Panc1 (cell line): ENCODE data around the gene UBASH3B. TPM values are rescaled to one million over a fixed set of nuclear protein-coding genes. Genes with fewer than 3 reads are reported as not detected.

Source experiments
- ATAC-seq: fragments of 200-7000 bp; cut with Tn5 transposase; 2 replicates; pipeline ENCODE4 v1.9.1; 2020; ENCODE audit warnings: mild to moderate bottlenecking, moderate library complexity
- BruUV-seq: library from RNA; stranded (reverse); fragments of 400-500 nt; replicated peaks from 2 replicates; lab custom pipeline; 2021; lab: Mats Ljungman, UMichigan
- CTCF ChIA-PET: fragments of 300-600 bp; sonication (Branson Sonifier 250); formaldehyde crosslinking; loops from one replicate; lab custom pipeline; 2022; ENCODE audit warnings: antibody characterized with exemption; lab: Charles Lee
- POLR2A ChIA-PET: fragments of 300-600 bp; sonication (Branson Sonifier 250); formaldehyde crosslinking; loops from one replicate; lab custom pipeline; 2022; ENCODE audit warnings: antibody characterized with exemption; lab: Charles Lee
- DNase-seq: peaks from one replicate; pipeline ENCODE4 v3.0.0-alpha.2; 2010; ENCODE audit warnings: low read depth, low spot score
- H3K27ac ChIP-seq: 2 replicates; pipeline ENCODE4 v1.5.1; 2011; ENCODE audit warnings: mild to moderate bottlenecking, low read length, inconsistent platforms
- H3K27me3 ChIP-seq: fragments of 200-500 bp; sonication (Bioruptor generic); 2 replicates; pipeline ENCODE4 v1.6.0; 2014; ENCODE audit warnings: low read length, inconsistent platforms; ENCODE audit not compliant: control insufficient read depth, insufficient read depth
- H3K36me3 ChIP-seq: fragments of 200-500 bp; sonication (Bioruptor generic); 2 replicates; pipeline ENCODE4 v1.5.1; 2014; ENCODE audit warnings: inconsistent platforms, mild to moderate bottlenecking, low read length, moderate library complexity; ENCODE audit not compliant: control insufficient read depth, insufficient read depth
- H3K4me1 ChIP-seq: 2 replicates; pipeline ENCODE4 v1.5.1; 2011; ENCODE audit warnings: inconsistent platforms, mild to moderate bottlenecking, low read length, moderate library complexity; ENCODE audit not compliant: control insufficient read depth, insufficient read depth
- H3K4me3 ChIP-seq, 2 experiments: 2 replicates each; pipeline ENCODE4 v1.5.1; 2011 to 2012; ENCODE audit warnings: low read depth in 2 of 2, low read length in 2 of 2, mild to moderate bottlenecking in 2 of 2, inconsistent platforms in 1 of 2, moderate library complexity in 1 of 2
- H3K9me3 ChIP-seq: fragments of 200-500 bp; sonication (Bioruptor generic); 2 replicates; pipeline ENCODE4 v1.5.1; 2014; ENCODE audit warnings: low read depth, mild to moderate bottlenecking, inconsistent platforms, low read length, moderate library complexity; ENCODE audit not compliant: control insufficient read depth, insufficient read depth
- POLR2AphosphoS5 ChIP-seq: IDR thresholded peaks from 2 replicates; pipeline ENCODE4 v1.6.1; 2012; ENCODE audit warnings: mild to moderate bottlenecking, low read depth, low read length, moderate library complexity
- REST ChIP-seq, 2 experiments: IDR thresholded peaks; 2 replicates each; pipeline ENCODE4 v1.6.1; 2011 to 2012; ENCODE audit warnings: low read depth in 2 of 2, control low read depth in 1 of 2, low read length in 1 of 2, mild to moderate bottlenecking in 1 of 2, moderate library complexity in 1 of 2; ENCODE audit not compliant: insufficient read depth in 1 of 2
- SIN3A ChIP-seq: IDR thresholded peaks from 2 replicates; pipeline ENCODE4 v1.6.1; 2012; ENCODE audit warnings: low read depth, mild to moderate bottlenecking, low read length, moderate library complexity, borderline replicate concordance; ENCODE audit not compliant: insufficient read depth
- TCF7L2 ChIP-seq: IDR thresholded peaks from 2 replicates; pipeline ENCODE4 v1.6.1; 2011; ENCODE audit warnings: mild to moderate bottlenecking, low read depth, low read length, inconsistent platforms
- in situ Hi-C: cut with HindIII; loops from 2 replicates; pipeline ENCODE4 v1.10.0; 2016; ENCODE audit warnings: low sequenced_read_pairs, low pct_unique_long_range_greater_than_20kb
- intact Hi-C: fragments of 100-400 bp; cut with micrococcal nuclease; formaldehyde crosslinking; loops from one replicate; pipeline ENCODE4 v1.10.0; 2022; ENCODE audit not compliant: unreplicated experiment
- total RNA-seq: library from RNA; stranded (reverse); gene quantifications from one replicate; pipeline ENCODE4 v1.2.1, GENCODE V29; 2021; ENCODE audit not compliant: unreplicated experiment
- TF ChIP-seq, protein P1 (sequence below): fragments of 450-650 bp; IDR thresholded peaks from 2 replicates; pipeline ENCODE4 v1.5.1; 2017; ENCODE audit warnings: mild to moderate bottlenecking

UBASH3B gene
- total RNA-seq, 1 experiment from 2014 or later = 55.1 TPM

DNA sequence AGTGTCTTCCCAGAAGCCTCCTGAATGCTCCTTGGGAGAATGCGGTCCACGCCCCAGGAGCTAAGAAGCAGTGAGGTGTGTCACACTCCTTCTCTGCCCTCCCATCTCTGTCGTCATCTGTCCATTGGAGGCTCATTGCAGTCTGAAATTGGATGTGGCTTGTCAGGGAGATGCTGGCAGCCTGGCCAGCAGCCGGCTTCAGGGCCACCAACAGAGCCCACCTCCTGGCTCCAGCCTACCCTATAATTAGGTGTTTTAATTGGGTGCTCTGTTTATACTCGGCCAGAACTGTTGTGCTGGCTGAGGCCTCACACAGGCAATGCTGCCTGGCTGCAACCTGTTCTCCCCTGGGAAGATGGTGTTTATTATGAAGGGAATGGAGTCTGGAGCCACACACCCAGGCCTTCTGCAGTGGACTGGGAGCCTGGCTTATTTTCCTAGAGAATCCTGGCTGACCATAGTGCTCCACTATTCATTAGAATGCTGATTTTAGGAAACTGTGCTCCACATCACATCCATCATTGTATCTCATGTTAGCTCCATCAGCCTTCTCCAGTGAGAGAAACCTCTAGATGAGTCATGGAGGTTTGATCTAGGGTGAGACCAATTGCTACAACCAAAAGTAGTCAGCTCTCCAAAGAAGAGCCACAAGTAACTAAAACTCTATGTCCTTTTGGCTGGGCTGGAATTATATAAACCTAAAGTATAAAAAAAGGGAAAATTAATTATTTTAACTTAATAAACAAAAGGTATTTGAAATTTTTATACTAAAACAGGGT, 96.0 kb downstream of the UBASH3B start:
- in situ Hi-C loops = no loop called here
- CTCF ChIA-PET = no interaction called here
- no peak overlapping the region for H3K27ac ChIP-seq

DNA sequence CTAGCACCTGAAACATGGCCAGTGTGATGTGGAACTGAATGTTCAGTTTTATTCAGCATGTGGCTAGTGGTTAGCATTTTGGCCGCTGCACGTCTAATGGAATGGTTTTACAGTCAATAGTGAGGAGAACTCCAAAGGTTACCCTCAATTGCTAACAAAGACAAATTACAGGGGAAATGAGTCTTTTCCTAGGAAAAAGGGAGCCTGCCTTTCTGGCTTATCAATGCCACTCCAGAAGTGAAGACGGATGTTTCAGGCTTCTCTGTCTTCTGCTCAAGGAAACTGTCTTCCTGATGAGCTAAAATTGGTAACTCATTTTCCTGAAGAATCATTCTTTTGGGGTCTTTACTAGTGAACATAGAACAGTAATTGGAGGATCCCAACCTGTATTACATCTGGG, 98.5 kb downstream of the UBASH3B start:
- Histone ChIP-seq H3K9me3 (no peaks in the 10 kb centered on the region), H3K4me1 (no peaks in the 10 kb centered on the region), H3K27me3 (no peaks in the 10 kb centered on the region), H3K4me3 (no peak overlapping the region), H3K27ac (no peak overlapping the region), H3K36me3 (no peaks in the 10 kb centered on the region)
- no TSS peak for BruUV-seq
- in situ Hi-C loops = no loop called here
- no peak for TF ChIP-seq POLR2AphosphoS5
- TF ChIP-seq, protein P1, sequence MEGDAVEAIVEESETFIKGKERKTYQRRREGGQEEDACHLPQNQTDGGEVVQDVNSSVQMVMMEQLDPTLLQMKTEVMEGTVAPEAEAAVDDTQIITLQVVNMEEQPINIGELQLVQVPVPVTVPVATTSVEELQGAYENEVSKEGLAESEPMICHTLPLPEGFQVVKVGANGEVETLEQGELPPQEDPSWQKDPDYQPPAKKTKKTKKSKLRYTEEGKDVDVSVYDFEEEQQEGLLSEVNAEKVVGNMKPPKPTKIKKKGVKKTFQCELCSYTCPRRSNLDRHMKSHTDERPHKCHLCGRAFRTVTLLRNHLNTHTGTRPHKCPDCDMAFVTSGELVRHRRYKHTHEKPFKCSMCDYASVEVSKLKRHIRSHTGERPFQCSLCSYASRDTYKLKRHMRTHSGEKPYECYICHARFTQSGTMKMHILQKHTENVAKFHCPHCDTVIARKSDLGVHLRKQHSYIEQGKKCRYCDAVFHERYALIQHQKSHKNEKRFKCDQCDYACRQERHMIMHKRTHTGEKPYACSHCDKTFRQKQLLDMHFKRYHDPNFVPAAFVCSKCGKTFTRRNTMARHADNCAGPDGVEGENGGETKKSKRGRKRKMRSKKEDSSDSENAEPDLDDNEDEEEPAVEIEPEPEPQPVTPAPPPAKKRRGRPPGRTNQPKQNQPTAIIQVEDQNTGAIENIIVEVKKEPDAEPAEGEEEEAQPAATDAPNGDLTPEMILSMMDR = no peak
- no peak for TF ChIP-seq REST (IDR thresholded peaks at IDR 0.05; ENCODE audit: insufficient read depth in 1 of 2, low read depth in 2 of 2, low read length in 1 of 2)
- TF ChIP-seq SIN3A = no peak
- TF ChIP-seq TCF7L2 = no peak
- no peak for DNase-seq
- ATAC-seq = no peak
- POLR2A ChIA-PET = no interaction called here
- CTCF ChIA-PET = interaction anchor here (0.6 kb wide), 1 partner anchor 98 kb away, joined by 5 read pairs; no protein-coding TSS in a partner anchor
- intact Hi-C loops = no loop called here

More for the DNA sequence above, 96.0 kb downstream of the UBASH3B start:
- intact Hi-C loops = no loop called here
- DNase-seq (no peak), ATAC-seq (no peak; the same call in 1 of the 2 replicates)
- Histone ChIP-seq H3K36me3 (no peaks in the 10 kb centered on the region), H3K9me3 (no peaks in the 10 kb centered on the region), H3K4me3 (no peak overlapping the region), H3K27me3 (no peaks in the 10 kb centered on the region), H3K4me1 (no peaks in the 10 kb centered on the region)
- BruUV-seq = no TSS peak
- TF ChIP-seq, protein P1 = no peak
- TF ChIP-seq REST (IDR thresholded peaks at IDR 0.05; ENCODE audit: insufficient read depth in 1 of 2, low read depth in 2 of 2, low read length in 1 of 2) = no peak
- TF ChIP-seq SIN3A = no peak
- no peak for TF ChIP-seq POLR2AphosphoS5
- TF ChIP-seq TCF7L2 = no peak
- POLR2A ChIA-PET = no interaction called here
